Embryonic facial prominence (tissue), 1 donor: Measurements from ENCODE around the gene EFCAB12.

Source experiments
- DNase-seq: peaks from one replicate; pipeline ENCODE4 v3.0.0-alpha.2; 2016; ENCODE audit errors: extremely low spot score

Gene EFCAB12

DNA sequence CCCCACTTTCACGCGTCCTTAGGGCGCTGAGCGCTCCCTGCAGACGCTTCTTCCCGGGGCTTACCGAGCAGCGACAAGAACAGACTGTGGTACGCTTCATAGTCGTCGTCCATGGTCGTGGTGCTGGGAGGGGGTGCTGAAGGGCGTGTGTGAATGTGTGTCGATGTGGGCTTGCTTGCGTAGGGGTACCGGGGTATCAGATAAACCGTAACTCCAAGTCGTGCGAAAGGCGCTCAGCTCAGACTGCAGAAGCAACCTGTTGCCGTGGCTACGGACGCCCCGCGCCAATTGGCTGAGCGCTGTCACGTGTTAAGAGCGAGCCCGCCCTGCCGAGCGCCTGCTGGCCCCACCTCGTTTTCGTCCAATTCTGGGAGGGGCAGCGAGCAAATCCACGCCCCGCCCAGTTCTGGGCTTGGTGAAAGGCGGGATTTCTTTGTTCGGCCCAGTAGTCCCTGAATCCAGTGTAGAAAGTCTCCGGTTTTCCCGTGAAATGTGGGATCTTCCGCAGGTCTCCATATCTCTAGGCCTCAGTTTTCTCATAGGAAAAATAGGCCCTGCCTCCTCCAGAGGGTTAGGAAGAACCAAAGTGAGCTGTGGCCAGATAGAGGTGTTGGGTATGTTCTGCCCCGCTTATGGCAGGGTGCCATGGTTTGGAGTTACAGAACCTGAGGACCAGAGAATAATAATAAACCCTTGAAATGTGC is at the start of gene EFCAB12:
Gene EFCAB12, minus strand, starts transcription at position 261 of the 704 bp plus-strand sequence. Its CDS starts 148 bp downstream, at position 113.
- DNase-seq: peak; percentile 79

DNA sequence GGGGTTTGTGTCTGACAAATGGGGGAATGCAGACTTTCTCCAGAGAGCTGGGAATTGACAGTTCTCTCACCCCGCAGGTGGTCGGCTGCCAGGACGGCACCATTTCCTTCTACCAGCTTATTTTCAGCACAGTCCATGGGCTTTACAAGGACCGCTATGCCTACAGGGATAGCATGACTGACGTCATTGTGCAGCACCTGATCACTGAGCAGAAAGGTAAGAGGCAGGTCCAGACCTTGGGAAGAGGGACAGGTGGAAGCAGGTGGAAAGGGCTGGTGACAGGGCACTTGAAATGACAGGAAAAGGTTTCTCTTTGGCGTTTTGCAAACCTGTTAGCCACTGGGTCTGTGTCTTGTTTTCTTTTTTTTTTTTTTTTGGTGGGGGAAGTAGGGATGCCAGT is 48.1 kb upstream of the EFCAB12 start:
- no peak for DNase-seq

DNA sequence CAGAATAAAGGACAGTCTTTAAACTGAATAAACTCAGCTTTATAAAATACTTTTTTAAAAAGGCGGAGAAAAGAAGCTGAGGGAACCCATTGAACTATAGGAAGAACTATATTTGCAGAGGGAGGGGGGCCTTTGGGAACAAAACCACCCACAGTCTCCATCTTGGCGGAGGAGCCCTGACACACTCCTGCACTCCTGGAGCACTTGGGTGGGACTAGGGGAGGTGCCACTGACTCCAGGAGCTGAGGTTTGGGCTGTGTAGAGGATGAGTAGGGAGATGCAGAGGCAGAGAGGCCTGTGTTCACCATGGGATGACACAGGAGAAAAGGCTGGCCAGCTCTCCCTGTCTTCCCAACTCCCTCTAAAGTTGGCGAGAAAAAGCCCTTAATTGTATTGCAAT is 47.4 kb upstream of the EFCAB12 start:
- DNase-seq: no peak

DNA sequence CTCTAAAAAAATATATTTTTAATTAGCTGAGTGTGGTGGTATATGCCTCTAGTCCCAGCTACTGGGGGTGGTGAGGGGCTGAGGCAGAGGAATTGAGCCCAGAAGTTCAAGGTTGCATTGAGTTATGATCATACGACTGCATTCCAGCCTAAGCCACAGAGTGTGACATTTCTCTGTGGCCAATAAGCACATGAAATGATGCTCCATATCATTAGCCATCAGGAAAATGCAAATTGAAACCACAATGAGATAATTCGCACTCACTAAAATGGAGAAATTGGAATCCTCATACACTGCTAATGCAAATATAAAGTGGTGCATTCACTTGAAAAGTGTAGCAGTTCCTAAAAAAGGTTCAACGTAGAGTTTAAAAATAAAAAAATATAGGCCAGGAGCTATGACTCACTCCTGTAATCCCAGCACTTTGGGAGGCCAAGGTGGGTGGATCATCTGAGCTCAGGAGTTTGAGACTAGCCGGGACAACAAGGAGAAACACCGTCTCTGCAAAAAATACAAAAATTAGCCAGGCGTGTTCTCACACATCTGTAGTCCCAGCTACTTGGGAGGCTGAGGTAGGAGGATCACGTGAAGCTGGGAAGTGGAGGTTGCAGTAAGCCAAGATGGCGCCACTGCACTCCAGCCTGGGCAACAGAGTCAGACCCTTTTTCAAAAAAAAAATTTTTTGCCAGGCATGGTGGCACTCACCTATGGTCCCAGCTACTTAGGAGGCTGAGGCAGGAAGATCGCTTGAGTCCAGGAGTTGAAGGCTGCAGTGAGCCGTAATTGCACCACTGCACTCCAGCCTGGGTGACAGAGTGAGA is 46.8 kb upstream of the EFCAB12 start:
- DNase-seq: no peak

DNA sequence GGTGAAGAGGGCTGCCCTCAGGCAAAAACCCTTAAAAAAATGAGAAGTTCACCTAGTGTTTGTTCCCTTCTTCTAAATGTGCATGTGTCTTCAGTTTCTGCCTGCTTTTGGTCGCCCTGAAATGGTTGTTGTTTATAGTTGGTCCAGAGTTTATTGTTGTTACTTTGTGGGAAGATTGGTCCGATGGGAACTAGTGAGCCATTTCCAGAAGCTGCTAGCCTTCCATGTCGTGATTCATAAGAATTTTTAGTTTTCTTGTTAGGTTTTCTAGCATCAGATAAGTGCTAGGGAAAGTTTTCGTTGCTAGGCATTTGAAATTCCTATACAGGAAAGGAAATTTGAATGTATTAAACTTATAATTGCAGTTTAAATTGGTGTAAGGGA is 45.3 kb upstream of the EFCAB12 start:
- DNase-seq: no peak

DNA sequence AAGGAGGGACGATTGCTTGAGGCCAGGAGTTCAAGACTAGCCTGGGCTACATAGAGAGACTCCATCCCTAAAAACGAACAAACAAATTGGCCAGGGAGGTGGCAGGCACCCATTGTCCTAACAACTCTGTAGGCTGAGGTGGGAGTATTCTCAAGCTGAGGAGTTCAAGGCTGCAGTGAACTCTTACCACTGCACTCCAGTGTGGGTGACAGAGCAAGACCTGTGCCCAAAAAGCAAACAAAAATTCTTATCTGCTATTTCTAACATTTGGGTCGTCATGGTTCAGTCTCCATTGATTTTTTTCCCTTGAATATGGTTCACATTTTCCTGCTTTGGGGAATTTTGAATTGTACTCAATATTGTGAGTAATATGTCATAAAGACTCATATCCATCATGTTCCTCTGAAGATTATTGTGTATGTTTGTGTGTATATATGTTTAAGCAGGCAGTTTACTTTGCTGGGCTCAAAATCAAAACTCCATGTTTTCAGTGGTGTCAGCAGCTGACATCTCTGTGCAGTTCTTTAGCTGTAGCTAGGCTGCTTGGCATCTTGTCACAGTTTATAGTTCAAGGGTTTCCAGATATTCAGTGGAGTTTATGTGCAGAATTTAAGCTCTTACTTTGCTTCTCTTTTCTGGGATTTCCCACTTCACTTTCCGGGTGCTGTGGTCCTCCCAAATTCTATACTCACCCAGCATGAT is 44.8 kb upstream of the EFCAB12 start:
- no peak for DNase-seq

DNA sequence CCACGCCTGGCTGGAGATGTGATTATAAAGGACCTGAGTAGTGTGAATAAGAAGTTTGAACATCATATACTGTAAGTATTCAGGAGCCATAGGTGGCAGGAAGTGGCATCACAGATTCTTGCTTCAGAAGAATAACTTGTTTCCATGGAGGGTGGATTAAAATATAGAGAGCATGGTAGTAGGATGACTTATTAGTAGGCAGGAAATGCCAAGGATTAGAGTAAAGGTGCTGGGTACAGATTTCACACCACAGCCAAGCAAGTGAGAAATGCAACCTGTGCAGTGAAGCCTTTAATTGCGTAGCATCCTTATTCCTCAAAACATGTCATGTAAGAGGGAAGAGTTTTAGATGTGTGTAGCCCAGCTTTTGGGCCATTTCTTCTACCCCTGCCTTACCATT is 42.4 kb upstream of the EFCAB12 start:
- DNase-seq: no peak

DNA sequence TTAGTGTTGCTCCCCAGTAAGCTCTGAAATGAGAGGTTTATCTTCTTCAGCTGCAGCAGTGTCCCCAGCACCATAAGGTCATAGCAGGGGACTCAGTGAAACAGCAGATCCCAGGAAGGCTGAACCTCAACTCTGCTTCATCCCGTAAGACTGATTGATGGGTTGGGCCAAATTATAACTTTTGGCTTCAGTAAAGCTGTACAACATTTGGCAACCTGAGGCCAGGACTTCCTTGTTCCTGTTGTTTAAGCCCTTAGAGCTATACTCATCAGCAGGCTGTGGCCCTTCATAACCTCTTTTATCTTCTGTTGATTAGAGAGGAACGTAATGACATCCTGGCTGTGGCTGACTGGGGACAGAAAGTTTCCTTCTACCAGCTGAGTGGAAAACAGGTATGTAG is 40.6 kb upstream of the EFCAB12 start:
- DNase-seq: no peak

DNA sequence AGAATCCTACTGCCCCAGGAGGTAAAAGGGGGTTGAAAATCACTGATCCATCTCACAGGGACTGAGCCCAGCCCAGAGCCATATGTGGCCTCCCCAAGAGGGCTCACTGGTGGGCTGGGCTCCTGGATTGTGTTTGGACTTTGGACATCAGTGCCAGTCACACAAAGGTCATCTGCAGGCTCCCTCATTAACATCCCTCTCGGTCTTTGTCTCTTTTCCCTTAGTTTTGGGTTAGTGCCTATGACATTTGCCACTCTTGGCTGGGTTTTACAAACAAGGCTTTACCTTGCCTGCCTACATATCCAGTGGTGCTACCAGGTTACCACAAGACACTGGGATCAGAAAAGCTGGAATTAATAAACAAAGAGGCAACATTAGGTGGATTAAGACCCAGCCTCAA is 39.5 kb upstream of the EFCAB12 start:
- no peak for DNase-seq

DNA sequence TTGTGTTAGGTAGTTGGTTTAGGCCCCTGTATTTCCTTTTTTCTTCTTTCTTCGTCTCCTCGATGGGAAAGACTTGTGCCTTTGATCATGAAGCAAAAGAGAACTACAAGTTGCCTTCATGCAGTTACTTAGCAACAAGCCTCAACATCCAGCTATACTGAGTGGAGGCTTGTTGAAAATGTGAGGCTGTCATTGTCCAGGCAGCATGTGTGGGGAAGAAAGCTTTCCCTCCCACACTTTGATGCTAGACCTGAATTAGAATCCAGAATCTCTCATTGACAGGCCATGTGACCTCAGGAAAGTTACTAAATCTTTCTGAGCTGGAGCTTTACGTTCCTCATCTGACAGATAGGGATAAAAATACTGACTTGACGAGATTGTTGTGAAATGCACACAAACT is 35.3 kb upstream of the EFCAB12 start:
- DNase-seq: no peak

DNA sequence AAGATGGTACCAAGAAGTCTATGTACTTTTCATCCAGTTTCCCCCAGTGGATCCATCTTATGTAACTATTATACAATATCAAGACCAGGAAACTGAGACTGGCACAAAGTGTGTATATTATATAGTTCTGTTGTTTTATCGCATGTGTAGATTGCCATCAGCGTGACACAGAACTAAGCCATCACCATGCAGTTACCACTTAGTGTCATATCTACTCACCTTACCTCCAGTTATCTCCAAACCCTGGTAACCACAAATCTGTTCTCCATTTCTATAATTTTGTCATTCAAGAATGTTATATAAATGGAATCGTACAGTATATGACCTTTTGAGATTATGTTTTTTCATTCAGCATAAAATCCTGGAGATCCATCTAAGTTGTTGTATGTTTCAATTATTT is 34.7 kb upstream of the EFCAB12 start:
- no peak for DNase-seq

DNA sequence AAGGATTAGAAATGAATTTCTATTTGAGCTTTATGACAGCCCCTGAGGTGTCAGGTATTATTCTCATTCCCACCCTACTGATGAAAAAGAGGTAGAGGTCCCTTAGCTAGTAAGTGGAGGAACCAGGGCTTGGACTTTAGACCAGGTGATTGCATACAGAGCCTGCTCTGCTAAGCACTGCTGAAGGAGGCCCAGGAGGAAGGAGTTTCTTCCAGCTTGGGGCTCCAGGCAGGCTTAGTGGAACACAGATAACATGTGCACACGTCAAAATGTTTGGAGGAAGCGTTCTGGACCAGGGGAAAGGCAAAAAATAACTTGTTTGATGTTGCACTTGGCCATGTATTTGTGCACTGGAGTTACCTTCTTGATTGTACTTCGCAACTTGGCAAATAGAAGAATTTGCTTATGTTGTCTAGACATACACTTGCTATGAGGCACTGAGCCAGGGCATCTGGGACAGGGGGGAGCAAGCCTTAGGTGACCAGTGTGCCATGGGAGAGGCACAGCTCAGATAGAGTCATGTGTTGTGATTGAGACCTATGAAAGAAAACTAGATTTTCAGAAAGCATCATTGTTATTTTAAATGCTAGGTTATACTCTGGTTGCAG is 34.0 kb upstream of the EFCAB12 start:
- DNase-seq: no peak

DNA sequence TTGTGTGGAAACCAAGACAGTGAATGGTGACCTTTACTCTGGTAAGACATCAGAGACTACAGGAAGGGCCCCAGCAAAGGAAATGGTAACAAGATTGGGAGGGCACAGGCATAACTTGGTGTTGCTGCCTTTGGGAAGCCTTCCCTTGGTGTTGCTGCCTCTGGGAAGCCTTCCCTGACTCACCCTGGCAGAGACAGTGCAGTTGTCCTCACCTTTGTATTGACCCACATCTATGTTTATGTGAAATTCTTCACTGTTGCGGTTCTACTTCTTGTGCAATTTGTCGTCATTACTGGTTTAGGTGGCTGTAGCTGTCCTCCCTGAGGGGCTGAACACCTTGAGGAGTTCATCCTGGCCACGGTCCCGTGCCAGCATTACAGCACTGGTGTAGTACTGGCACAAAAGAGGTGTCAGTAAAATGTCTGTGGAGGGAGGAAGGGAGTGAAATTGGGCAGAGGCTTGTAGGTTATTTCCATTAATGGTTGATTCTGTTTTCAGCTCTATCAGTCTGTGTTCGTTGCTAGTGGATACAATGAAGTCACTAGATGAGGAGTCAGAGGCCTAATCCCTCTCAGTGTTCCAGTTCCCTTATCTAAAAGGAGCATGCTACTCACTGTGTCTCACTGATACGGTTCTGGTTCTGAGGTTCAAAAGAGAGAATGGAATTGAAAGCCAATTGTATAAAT is 33.2 kb upstream of the EFCAB12 start:
- DNase-seq: no peak

DNA sequence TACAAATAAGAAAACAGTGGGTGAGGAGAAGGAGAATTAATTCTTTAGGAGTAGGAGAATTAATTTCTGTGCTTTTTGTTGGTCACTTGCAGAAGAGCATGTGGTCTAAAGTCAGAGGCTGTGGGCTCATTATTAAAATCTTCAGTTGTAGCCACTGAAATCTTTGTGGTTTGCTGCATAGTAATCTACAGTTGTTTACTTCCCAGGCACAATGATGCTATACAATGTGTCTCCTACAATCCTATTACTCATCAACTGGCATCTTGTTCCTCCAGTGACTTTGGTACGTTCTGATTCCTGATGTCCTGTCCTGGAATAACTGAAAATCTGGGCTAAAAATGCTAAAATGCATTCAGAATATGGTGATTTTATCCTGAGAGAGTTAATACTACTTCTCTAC is 32.6 kb upstream of the EFCAB12 start:
- no peak for DNase-seq

DNA sequence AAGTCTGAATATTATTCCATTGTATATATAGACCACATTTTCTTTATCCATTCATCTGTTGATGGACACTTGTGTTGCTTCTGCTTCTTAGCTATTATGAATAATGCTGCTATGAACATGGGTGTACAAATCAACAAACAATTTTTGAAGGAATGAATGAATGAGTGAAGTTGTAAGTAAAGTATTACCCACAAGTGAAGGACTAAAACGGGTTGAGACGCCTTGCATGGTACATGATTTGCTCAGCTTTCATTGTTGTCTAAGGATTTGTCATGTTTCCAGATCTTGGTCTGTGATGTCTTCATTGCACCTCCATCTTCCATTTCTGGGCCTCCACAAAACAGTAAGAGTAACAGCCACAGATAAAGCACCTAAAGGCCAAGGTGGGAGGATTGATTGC is 32.1 kb upstream of the EFCAB12 start:
- no peak for DNase-seq

DNA sequence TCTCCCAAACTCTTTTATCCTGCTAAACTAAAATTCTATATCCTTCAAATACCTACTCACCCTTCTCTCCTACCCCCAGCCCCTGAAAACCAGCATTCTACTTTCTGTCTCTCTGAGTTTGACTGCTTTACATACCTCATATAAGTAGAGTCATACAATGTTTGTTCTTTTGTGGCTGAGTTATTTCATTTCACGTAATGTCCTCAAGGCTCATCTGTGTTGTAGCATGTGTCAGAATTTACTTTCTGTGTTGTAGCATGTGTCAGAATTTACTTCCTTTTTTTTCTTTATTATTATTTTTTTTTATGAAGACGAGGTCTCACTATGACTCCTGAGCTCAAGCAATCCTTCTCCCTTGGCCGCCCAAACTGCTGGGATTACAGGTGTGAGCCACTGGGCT is 31.7 kb upstream of the EFCAB12 start:
- DNase-seq: no peak

DNA sequence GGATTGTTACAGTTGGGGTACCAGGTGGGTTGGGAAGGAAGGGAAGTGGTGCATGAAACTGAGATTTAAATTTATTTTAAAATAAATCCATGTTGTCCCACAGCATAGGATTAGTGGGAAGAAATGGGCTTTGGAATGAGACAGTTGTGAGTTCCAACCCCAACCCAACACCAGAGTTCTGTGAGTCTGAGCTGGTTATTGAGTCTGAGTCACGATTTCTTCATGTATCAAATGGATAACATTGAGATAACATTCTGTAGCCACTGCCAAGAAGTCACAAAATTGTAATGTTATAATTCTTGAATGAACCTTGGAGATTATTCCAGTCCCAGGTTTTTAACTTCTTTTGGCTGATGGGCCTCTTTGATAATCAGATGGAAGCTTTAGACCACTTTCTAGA is 25.3 kb upstream of the EFCAB12 start:
- DNase-seq: no peak

DNA sequence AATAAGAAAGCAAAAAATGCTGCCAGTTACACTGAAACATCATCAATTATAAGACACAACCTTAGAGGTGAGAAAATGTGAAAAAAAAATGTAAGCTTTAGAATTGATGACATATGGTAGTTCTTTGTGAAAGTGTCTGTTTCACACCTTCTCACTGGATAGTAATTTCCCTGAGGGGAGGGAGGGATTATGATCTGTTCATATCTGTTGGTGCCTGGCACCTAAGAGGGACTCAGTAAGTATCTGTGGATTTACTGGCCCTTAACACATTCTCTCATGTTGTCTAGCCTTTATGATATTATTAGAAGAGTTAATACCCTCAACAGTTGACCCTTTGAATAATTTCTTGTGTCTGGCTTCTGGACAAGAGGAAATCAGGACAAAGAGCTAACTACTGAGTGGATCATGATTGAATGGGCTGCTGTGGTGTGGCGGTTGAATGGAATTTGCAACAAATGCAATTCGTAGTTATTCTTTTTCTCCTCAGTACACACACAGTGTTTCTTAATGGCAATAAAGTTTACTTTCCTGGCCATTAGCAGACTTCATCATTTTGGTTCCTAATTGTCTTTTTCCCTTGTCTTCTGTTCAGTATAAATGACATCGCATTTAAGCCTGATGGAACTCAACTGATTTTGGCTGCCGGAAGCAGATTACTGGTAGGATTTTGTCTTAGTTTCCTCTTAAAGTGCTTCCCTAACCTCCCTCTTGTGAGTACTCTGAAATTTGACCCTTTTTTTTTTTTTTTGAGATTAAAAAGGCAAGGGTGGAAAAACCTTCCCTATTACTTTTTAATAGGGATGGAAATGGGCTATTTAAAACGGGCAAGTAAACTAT is 21.1 kb upstream of the EFCAB12 start:
- no peak for DNase-seq

DNA sequence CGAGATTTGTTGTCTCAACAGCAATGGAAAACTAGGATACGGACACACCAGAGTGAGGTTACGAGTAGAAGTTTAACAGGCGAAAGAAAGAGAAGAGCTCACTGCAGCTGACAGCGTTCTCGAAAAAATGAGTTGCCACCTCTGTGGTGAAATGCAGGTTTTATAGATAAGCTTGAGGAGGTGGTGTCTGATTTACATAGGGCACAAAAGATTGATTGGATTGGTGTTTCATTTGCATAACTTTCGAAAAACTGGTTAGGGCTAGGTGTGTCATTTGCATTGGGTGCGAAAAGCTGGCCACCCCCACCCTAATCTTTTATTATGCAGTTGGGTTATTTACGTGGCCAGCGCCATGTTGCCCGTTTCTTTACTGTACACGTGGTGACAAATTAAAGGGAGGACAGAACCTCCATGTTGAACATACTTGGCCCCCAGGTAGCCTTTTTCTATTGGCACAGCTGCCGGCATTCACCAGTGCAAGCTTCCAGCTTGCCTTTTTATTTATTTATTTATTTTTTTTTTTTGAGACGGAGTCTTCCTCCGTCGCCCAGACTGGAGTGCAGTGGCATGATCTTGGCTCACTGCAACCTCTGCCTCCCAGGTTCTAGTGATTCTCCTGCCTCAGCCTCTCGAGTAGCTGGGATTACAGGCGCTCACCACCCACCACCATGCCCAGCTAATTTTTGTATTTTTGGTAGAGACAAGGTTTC is 19.9 kb upstream of the EFCAB12 start:
- DNase-seq: no peak

DNA sequence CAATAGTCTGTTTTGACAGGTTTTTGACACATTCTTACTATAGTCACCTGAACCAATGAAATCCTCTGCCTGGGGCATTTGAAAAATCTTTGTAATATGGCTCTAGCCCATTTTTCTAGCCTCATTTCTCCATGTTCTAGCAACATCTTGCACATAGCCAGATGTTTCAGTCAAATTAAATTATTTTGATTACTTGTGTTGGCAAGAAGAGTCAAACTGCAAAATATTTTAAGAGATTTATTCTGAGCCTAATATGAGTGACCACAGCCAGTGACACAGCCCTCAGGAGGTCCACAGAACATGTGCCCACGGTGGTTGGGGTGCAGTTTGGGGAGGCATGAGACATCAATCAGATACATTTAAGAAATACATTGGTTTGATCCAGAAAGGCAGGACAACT is 18.5 kb upstream of the EFCAB12 start:
- DNase-seq: no peak
